ES-I3 (cell line): ENCODE results near the gene CCDC197.

Experiments
- H3K36me3 ChIP-seq: 2 replicates; pipeline ENCODE4 v1.6.1; 2013; ENCODE audit warnings: mild to moderate bottlenecking, low read length, control low read depth, moderate library complexity; ENCODE audit not compliant: insufficient read depth
- H3K4me1 ChIP-seq: 2 replicates; pipeline ENCODE4 v1.6.1; 2013; ENCODE audit warnings: mild to moderate bottlenecking, control low read depth, low read length; ENCODE audit not compliant: insufficient read depth
- H3K9ac ChIP-seq: 2 replicates; pipeline ENCODE4 v1.6.1; 2013; ENCODE audit warnings: low read depth, mild to moderate bottlenecking, low read length, moderate library complexity
- H3K9me3 ChIP-seq: 2 replicates; pipeline ENCODE4 v1.6.1; 2013; ENCODE audit warnings: mild to moderate bottlenecking, low read length, moderate library complexity; ENCODE audit not compliant: control insufficient read depth, insufficient read depth

CCDC197 gene

DNA sequence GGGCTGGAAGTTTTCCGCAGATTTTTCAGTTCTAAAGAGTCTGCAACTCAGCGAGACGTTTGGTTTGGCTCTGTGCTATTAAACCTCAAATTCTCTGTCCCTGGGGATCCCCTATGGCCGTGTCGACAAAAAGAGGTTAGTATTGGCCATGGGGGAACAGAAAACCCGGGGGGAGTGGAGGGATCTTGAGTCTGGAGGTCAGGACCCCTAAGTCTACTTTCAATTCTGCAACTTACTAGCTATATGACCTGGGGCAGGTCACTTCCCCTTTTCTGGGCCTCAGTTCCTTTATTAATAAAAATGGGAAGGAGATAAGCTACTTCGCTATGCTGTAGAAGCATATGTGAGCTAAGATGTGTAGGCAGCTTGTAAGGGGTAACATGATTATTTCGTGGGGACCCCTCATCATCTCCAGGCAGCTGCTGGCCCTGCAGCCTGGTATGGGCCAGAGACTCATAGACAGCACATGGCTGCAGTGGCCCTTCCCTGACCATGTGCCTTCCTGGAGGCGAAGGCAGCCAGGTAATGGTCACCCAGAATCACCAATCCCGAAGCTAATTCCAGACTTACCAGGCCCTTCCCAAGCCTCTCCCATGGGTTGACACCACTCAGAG is 29.4 kb upstream of the CCDC197 start:
- Histone ChIP-seq H3K9ac (no peak overlapping the region), H3K4me1 (peaks cover 7% of the 10 kb centered on the region; the same call in 1 of the 2 replicates), H3K9me3 (no peaks in the 10 kb centered on the region), H3K36me3 (no peaks in the 10 kb centered on the region)

DNA sequence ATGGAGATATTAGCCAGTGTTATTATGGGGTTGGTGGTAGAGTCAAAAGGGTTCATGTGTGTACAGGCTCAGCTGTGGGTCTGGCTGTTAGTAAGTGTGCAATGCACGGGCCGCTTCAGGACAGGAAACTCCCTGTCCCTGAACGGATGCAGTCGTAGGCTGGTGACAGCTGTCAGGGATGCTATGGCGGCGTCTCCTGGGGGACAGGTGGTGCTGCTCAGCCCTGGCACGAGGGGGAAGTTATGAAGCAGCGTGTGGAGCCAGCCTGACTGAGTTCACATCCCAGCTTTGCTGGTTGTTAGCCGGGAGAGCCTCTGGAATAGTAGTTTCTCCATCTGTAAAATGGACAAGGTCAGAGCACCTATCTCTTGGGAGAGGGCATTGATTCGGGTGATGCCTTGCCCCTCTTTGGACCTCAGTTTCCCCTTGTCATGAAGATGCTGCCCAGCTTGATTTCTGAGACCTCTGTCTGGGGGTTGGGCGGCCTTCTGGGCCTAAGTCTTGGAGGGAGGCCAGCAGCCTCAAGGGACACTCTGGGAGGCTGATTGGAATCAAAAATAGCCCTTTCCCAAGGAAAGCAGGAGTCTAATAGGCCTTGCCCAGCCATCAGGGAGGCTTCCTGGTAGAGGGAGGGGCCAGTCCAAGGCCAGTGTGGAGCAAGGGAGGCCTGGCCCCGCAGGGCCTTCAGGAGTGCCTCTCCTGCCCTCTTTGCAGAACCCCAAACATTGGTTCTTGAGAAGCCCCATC is 27.8 kb upstream of the CCDC197 start:
- no peaks in the 10 kb centered on the region for H3K4me1 ChIP-seq

DNA sequence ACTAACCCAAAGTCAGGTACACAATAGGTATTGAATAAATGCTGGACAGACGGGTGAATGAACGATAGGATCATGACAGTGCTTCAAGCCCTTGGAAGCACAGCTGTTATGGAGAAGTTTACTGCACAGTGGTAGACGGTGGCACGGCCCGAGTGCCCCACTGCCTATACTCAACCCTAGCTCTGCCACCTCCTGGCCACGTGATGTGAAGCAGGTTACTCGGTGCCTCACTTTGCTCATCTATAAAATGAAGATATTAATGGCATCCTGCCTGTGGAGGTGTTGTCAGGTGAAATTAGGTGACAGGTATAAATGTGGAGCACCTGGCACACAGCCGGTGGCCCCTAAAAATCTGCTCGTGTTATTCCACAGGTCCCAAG is 26.5 kb upstream of the CCDC197 start:
- Histone ChIP-seq H3K9me3 (no peaks in the 10 kb centered on the region), H3K36me3 (no peaks in the 10 kb centered on the region), H3K4me1 (no peaks in the 10 kb centered on the region), H3K9ac (no peak overlapping the region)

More for the DNA sequence above, 27.8 kb upstream of the CCDC197 start:
- Histone ChIP-seq H3K9me3 (no peaks in the 10 kb centered on the region), H3K36me3 (no peaks in the 10 kb centered on the region), H3K9ac (no peak overlapping the region)

DNA sequence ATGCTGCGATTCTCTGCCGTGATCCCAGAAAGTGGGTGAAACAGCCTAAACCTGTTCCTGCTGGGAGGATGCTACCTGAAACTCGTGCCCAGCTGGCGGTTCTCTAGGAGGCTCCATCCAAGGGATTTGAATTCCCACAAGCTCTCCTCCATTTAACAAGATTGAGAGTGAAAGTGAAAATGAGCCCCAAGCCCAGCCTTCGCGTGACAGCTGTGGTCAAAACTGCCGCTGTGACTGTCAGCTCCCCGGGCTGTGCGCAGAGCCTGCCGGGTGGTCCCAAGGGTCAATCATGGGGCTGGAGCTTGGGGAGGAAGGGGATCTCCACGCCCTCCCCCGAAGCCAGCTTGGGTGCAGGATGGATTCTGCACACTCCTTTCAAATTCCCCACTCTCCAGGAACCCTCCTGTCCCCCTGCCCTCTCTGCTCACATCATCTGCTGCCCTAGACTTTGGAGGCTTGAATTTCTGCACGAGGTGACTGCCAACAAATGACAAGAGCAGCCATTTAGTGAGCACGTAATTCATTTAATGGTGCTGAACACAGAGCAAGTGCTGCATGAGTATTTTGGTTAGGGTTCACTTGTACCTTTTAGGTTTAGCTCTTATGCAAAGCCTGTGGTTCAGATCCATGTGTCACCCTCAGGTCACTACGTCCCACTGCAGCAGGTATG is 26.0 kb upstream of the CCDC197 start:
- no peaks in the 10 kb centered on the region for H3K36me3 ChIP-seq
- H3K9me3 ChIP-seq: no peaks in the 10 kb centered on the region
- H3K4me1 ChIP-seq: 0 out of 2 replicates have a peak, but pooled peaks cover 3% of the 10 kb centered on the region
- no peak overlapping the region for H3K9ac ChIP-seq

DNA sequence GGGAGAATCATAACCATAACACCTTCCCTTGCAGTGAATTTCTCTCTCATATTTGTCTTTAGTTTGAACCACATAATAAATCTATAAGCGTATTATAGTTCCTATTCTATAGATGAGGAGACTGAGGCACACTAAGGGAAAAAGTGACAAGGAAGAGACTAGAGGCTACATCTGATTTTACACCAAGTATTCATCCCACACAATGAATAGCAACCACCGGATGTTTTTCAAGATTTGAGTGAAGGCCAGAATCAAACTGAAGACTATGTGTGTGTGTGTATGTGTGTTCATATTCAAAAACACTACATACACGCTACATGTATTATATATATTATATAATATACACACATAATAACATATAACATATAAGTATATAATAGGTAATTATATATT is 25.5 kb upstream of the CCDC197 start:
- no peak overlapping the region for H3K9ac ChIP-seq
- H3K36me3 ChIP-seq: no peaks in the 10 kb centered on the region
- 0 out of 2 replicates have a peak, but pooled peaks cover 8% of the 10 kb centered on the region for H3K4me1 ChIP-seq
- H3K9me3 ChIP-seq: no peaks in the 10 kb centered on the region

DNA sequence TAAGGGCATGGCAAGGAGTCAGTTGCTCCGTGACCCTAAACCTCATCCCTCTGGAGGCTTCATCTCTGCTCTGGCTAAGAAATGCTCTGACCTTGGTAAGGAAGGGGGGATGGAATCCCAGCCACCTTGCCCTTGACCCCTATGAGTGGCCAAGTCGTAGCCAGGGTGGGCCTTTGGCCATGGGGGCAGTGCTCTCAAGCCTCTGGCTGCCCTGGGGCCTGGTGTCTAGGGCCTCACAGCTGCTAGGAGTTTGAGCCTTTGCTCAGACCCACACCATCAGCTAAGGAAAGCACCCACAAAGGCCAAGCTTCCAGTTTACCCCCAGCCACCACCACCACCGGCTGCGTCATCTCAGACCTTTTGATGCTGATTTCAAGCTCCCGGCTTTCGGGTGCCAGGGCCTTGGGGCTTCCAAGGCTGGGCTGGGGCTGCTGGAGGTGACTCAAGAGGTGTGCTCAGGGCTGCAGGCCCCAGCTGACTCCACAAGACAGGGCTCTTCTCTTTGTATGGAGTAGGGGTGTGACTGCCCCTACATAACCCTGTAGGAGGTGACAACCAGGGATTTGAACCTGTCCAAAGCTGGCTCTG is 24.4 kb upstream of the CCDC197 start:
- H3K9me3 ChIP-seq: no peaks in the 10 kb centered on the region
- H3K36me3 ChIP-seq: no peaks in the 10 kb centered on the region
- no peak overlapping the region for H3K9ac ChIP-seq
- H3K4me1 ChIP-seq: 0 out of 2 replicates have a peak, but pooled peaks cover 8% of the 10 kb centered on the region

DNA sequence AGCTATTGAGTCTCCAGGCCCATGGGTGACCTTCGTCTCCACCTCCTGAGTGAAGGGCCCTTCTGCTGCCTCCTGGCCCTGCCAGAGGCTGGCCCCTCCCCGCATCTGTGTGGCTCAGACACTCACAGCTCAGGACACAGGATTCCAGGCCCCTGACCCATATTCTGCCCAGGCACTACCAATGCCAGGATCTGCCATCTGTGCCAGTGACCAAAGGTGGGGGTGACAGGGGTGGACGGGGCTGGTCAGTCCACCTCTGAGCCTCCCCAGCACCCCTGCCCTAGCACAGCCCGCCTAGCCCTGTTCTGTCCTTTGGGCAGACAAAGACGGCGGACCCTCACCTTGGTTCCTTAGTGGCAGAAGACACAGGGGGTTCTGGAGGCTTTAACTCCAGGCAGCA is 23.5 kb upstream of the CCDC197 start:
- Histone ChIP-seq H3K36me3 (no peaks in the 10 kb centered on the region), H3K9ac (no peak overlapping the region), H3K4me1 (0 out of 2 replicates have a peak, but pooled peaks cover 8% of the 10 kb centered on the region), H3K9me3 (no peaks in the 10 kb centered on the region)

DNA sequence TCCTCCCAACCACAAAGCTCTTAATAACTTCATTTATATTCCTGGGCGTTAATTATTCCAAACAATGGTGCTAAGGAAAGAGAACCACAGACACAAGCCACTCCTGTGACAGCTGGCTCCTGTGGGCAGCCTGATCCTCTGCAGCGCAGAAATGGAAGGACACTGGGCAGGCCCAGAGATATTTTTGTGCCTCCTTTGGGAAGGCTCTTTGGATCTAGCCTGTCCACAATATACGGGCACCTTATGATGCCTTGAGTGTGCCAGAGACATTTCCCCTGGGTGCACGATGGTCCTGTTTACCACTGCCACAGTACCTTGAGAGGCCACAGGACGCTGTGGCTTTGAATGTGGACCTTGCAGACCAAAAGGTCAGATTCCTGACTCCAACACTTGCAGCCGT is 22.8 kb upstream of the CCDC197 start:
- Histone ChIP-seq H3K4me1 (0 out of 2 replicates have a peak, but pooled peaks cover 8% of the 10 kb centered on the region), H3K36me3 (no peaks in the 10 kb centered on the region), H3K9ac (no peak overlapping the region), H3K9me3 (no peaks in the 10 kb centered on the region)

DNA sequence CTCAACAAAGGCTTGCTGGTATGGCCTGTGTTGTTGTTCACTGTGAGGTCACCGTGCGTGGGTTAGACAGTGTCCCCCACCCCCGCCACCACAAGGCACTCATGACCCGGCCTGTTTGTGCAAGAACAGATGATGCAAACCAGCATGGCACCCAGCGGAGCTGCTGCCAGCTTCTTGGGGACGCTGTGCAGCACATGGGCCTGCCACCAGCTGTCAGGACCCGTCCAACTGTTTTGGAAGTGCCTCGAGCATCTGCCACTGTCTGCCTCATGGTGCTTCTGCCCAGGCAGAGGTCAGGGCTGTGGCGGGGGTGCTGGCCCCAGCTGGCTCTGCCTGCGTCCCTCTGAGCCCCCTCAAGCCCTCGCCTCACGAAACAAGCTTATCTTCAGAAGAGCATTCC is 22.3 kb upstream of the CCDC197 start:
- Histone ChIP-seq H3K4me1 (0 out of 2 replicates have a peak, but pooled peaks cover 8% of the 10 kb centered on the region), H3K36me3 (no peaks in the 10 kb centered on the region), H3K9me3 (no peaks in the 10 kb centered on the region), H3K9ac (no peak overlapping the region)

DNA sequence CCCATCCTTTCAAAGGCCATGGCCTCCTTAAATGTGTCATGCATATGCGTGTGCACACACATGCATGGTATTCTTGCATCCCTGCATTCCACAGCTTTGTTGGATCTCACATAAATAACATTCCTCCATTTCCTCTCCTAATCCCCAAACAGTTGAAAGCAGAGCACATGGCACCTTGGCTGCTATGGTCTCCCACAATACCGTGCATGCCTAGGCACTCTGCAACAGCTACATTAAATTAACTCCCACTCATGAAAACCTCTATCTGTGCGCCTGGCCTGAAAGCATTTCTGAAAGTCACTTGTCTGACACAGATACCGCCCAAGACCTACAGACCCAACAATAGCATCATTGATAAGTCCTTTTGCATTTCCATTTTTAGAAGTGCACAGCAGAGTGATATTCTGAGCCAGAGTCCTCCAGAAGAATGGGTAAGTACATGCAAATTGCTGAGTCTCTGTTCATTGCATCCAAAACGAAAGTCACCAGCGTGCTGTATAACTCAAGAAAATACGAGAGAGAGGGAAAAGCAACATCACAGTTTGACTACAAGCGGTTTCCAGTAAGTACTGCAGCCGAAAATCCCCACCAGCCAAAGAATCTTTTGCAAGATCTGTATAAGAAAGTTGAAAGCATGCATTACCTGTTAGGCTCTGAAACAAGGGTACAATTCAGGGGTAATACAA is 21.2 kb upstream of the CCDC197 start:
- no peaks in the 10 kb centered on the region for H3K36me3 ChIP-seq
- H3K4me1 ChIP-seq: 0 out of 2 replicates have a peak, but pooled peaks cover 8% of the 10 kb centered on the region
- no peak overlapping the region for H3K9ac ChIP-seq
- no peaks in the 10 kb centered on the region for H3K9me3 ChIP-seq

DNA sequence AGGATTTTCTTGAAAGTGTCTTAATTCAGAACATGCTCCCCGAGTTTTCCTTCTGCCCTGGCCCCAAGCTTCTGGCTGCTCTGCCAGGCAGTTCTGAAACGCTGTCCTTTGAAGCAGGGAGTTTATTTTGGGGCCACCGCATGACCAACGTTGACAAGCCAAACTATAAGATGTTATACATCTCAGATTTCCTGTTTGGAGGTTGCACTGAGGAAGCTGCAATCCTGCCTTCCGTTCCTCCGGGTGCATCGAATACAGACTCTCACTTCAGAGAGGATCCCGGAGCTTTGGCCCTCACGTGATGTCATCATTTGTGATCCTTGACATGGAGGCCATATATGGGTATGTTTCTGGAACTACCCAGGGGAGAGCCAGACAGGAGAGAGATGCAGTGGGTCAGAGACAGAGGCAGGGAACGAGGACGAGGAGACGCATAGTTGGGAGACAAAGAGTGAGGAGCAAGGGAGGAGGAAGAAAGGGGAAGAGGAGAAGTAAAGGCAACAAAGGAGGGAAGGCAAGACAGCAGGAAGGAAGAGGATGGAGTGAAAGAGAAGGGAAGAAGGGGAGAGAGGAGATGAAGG is 20.5 kb upstream of the CCDC197 start, which contains the start of gene ASB2:
TSS of gene ASB2 (minus strand) at position 94 of the 581 bp plus-strand sequence. CDS start 12,031 bp downstream, outside the sequence.
- no peaks in the 10 kb centered on the region for H3K36me3 ChIP-seq
- no peak within 1 kb of the TSS for H3K9ac ChIP-seq
- H3K9me3 ChIP-seq: no peaks in the 10 kb centered on the region
- H3K4me1 ChIP-seq: 0 out of 2 replicates have a peak, but pooled peaks cover 8% of the 10 kb centered on the region

DNA sequence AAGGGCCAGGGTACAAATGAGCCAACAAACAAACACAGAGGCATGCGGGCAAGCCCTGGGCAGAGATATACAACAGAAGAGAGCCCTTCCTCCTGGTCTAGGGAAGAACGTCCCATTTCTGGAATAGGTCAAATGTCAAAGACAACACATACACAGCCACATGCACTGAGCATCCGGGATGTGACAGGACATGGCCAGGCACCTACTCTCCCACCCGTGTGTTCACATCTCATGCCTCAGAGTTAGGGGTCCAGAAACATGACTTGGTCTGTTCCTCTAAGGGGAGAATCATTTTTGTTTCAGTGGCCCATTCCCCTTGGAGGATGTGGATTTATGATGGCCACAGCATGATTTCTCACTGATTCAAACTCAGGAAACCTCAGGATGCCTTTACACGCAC is 19.9 kb upstream of the CCDC197 start:
- no peak overlapping the region for H3K9ac ChIP-seq
- H3K4me1 ChIP-seq: peaks cover 8% of the 10 kb centered on the region; the same call in 1 of the 2 replicates

DNA sequence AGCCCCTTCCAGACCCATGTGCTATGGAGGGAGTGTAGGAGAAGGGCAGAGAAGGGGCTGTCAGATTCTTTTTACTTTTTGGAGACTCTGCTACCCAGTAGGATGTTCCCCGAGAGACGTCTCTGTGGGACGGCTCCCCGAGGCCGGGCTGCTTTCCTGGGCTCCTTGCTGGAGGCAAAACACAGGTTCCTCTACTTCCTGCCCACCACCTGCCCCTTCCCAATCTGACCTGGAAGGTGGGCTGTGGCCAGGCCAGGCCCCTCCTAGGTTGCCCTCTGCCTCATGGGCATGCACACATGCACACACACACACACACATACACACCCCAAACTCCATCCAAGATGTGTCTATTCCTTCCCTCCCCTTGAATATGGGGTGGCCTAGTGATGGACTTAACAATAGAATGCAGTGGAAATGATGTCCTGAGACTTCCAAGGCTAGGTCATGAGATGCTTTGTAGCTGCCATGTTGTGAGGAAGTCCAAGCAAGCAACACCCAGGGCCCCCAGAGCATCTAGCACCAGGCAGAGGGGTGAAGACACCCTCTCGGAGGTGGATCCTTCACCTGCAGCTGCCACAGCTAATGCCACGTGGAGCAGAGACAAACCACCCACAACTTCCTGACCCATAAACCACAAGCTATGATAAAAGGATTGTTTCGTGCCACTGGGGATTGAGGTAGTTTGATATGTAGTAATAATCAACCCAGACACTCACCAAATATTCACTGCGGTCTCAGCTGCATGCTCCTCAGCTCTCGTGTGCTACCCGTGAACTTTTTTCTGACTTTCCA is 19.1 kb upstream of the CCDC197 start:
- Histone ChIP-seq H3K9ac (no peak overlapping the region), H3K4me1 (peaks cover 8% of the 10 kb centered on the region; the same call in 1 of the 2 replicates), H3K9me3 (no peaks in the 10 kb centered on the region), H3K36me3 (no peaks in the 10 kb centered on the region)

More for the DNA sequence above, 19.9 kb upstream of the CCDC197 start:
- Histone ChIP-seq H3K9me3 (no peaks in the 10 kb centered on the region), H3K36me3 (no peaks in the 10 kb centered on the region)
